ENCODE data around the gene TNKS1BP1.
"Not testable (repeated sequence)": the region's sequence is repeated elsewhere in the genome, so short reads cannot be mapped to it uniquely, and the experiment has no call there.

The TNKS1BP1 gene

DNA sequence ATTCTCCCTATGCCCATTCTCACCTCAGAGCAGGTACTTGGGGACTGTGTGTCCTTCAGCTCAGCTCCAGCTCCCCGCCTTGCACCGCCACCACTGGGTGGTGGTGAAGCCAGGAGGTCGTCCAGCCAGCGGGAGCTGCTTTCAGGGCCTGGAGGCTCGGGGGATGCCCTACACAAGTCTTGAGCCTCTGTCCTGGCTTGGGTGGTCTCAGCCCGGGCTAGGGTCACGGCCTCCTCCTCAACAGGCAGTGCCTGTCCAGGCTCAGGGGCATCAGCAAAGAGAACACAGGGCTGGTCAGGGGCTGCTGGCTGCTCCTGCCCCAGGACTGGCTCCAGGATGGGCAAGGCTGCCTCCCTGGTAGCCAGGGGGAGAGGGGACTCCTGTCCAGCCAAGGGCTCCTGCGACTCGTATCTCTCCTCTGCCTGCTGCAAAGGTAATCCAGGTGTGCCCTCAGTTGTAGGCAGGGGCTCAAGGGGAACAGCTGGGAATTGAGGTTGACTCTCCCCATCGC is 12.2 kb downstream of the TNKS1BP1 start:
- DNase-seq (ENCODE audit: low read depth in 2 of 2), result no peak

DNA sequence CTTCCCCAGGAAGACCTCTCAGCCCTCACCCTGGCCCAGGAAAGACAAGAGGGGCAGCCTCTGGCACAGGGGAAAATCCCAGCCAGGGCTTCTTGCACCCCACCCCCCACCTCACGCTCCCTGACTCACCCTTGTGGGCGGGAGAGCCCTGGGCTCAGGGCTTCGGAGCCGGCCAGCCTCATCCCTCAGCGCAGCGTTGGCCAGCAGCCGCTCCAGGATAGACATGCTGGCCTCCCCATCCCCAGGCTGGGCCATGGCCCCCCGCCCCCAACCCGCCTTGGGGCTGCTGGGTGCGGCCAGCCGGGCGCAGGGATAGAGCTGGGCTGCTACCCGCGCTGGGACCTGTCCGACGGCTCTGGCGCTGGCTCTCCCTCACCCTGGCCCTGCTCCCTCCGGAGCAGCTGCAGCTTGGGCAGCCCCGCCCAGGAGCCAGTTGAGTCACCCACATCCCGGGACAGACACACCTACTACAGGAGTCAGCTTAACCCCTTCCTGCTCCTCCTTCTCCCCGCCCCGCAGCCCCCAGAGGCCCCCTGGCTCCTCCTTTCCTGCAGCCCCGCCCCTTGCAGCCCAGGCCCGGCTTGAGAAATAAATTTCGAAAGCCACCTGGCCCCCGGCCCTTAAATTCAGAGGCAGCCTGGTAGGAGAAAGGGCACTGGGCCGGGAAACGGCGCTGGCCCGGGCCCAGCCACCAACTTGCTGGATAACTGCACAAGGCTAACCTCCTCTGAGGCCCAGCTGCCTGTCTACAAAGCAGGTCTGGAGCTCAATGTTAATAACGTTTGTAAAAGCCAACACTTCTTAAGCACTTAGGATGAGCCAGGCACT is 13.4 kb downstream of the TNKS1BP1 start:
- DNase-seq (ENCODE audit: low read depth in 2 of 2), result peak; percentile 87 to 89

DNA sequence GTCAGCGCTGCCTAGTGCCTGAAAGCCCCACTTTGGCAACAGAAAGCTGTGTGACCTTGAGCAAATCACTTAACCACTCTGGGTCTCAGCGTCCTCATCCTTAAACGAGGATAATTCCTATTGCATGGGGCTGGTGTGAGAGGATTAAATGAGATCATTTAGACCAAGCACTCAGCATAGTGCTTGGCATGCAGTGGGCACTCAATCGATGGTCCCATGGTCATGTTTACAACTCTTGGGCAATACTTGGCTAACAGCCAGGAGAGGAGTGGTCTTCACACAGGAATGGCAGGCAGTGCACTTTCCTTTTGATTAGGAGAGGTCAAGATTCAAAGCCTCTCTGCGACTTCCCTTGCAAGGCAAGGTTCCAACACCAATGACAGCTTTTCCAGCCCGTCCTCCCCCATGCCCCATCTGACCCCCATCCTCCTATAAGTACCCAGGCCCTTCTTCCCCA is 14.1 kb downstream of the TNKS1BP1 start:
- no peak for DNase-seq (ENCODE audit: low read depth in 2 of 2)

GRCh38 chr11:57310091-57310490 is 14.7 kb downstream of the TNKS1BP1 start:
- no peak for DNase-seq (ENCODE audit: low read depth in 2 of 2)

- no peak for DNase-seq (ENCODE audit: low read depth in 2 of 2)
Observed at GRCh38 chr11:57309106-57310059, 15.4 kb downstream of the TNKS1BP1 start.

DNA sequence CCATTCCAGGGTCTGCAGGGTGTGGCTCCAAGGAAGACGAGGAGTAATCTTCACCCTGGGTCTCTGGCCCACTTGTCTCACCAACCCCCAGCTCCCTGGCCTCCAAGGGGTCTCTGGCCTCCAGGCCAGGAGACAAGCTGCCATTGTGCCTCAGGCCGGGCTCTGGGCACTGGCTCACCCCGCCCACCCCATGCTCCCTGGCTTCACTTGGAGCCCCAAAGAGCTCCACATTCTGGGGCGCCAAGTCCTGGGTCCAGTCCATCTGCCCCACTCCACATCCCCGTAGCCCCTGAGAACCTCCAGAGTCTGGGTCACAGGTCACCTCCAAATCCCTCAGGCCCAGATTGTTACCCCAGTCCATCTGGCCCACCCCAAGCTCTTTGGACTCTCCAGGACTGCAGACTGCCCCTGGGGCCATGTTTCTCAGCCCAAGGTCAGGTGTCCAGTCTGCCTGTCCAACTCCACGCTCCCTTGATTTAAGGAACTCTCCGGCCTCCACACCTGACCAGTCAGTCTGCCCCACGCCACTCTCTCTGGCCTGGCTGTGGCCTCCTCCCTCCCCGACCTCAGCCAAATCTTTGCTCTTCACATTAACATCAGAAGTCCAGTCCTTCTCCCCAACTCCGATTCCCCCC is 16.2 kb downstream of the TNKS1BP1 start:
- no peak for DNase-seq (ENCODE audit: low read depth in 2 of 2)

- DNase-seq (ENCODE audit: low read depth in 2 of 2), result no peak
Observed at GRCh38 chr11:57307666-57308270, 17.0 kb downstream of the TNKS1BP1 start.

- DNase-seq (ENCODE audit: low read depth in 2 of 2), result no peak
Observed at GRCh38 chr11:57306940-57307565, 17.7 kb downstream of the TNKS1BP1 start.

DNA sequence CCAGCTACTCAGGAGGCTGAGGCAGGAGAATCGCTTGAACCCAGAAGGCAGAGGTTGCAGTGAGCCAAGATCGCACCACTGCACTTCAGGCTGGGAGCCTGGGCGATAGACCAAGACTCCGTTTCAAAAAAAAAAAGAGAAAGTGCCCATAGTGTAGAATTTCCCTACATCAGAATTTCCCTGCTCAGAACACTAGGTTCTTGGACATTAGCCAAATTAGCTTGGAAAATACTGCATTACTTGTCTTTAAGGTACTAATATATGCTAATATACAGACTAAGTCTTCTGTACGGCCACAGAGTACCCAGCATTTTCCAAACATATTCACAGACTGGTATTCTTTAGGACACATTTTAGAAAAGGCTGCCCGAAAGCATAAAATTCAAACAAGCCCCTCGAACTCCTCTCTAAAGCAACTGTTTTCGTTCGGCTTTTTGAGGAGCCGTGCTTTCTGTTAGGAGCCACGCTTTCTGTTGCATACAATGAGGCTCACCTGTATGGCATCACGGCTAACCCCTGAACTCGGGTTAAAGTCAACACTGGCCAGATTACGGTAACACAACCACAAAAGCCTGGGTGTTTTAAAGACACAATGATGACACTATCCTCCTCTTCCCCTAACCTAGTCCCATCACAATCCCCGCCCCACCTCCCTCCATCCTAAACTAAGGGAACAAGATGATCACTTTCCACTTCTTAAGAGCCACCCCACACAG is 18.4 kb downstream of the TNKS1BP1 start:
- no peak for DNase-seq (ENCODE audit: low read depth in 2 of 2)

DNA sequence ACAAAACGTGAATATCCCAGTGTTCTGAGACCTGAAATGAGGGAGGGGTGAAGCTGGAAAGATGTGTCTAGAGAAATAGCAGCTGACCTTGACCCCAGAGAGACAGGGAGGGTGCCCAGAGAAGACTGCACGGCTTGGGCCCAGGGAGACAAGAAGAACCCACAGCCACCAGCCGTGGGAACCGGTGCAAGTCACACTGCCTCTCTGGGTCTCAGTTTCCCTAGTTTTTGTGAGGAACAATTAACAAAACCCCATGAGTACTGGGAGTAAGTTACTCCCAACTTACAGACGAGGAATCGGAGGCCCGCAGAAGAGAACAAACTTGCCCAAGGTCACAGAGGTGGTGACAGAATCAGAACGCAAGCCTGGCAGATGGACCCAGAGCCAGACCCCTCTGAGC is 19.2 kb downstream of the TNKS1BP1 start:
- DNase-seq (ENCODE audit: low read depth in 2 of 2), result no peak

DNA sequence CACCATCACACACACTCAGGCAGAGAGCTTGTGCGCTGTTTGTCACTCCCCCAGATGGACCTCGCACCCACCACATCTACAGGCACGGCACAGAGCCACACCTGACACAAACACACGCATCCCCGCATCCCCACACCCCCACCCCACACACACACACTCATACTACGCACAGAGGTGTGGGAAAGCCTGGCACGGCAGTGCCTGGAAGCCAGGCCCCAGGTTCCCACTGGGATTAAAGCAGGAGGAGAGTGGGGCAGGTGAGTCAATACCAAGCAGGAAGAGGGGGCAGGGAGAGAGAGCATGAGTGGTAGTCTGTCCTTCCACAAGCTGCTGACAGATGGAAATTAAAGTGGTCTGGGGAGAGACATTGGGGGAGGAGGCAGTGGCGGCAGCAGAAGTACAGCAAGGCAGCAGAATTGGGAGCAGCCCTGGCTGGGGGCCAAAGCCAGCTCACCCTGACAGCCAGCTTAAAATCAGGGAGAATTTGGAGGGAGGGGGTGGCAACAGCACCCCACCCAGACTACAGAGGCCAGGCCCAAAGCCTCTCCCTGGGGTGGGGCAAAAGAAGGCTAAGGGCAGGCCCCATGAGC is 20.7 kb downstream of the TNKS1BP1 start:
- DNase-seq (ENCODE audit: low read depth in 2 of 2), result no peak

DNA sequence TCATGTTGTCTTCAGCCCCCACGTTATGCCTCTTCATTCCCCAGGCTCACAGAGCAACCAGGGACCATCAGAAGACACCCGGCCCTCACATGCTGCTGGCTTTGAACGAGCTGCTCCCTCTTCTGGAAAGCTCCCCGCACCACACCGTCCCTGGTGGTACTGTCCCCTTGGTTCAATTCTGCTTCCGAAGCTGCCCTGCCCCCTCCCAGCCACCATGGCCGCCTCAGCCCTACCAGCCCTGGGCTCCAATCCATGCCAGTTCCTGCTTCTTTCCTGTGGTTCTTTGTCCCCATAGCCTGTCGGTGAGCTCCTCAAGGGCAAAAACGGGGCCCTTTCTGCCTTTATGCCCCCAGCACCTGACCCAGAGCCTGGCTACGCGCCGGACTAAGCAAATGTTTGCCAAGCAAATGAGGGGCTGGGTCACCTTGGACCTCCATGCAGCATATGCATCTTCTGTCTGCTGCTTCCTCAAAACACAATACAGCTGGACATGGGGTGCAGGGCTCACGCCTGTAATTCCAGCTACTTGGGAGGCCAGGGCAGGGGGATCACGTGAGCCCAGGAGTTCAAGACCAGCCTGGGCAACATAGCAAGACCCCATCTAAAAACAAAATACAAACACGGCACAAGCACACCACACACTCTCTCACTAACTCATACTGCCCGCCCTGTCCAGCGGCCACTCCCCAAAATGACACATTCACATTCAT is 21.3 kb downstream of the TNKS1BP1 start:
- DNase-seq (ENCODE audit: low read depth in 2 of 2), result no peak

DNA sequence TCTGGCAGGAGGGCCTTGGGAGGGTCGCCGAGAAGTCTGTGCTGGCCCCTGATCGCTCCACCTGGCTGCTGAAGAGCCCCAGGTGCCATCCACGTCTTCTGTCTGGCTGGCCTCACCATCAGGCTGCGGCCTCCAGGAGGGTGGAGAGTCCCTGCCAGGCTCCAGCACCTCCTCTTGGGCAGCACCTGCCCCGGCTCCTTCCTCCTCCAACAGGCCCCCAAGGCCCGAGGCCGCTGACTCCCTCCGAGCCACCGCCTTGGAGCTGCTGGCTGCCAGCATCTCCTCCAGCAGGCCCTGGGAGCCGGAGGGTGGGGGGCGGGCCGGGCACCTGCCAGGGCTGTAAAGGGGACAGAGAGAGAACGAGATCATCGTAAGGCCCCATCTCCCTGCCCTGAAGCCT is 22.3 kb downstream of the TNKS1BP1 start:
- DNase-seq (ENCODE audit: low read depth in 2 of 2), result no peak

DNA sequence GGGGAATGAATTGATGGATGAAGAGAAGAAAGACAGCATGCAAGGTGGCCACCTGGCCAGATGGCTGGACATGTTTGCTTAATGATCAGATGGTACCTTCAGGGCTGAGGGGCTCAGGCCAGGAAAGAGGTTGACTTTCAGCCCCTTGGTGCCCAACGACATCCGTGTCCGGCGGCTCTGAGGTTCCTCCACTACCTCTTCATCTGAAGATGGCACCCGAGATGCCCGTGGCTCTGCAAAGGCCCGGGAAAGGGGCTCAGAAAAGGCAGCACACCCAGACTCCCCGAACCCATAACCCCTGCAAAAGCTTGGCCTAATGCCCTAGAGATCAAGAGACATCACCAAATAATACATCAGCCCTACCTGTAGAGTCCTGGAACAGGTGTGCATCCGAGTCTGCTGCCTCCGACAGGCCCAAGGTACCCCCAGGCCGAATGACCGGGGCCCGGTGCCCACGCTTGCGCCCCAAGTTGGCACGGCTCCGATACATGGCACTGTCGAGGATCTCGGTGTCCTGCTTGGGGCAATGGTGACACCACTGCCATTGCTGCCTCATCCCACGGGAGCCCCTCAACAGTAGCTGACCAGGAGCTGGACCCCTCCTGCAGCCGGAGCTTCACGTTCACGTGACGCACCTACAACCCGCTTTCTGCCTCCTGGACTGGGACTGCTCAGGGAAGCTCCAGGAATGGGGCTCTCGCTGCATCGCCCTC is 22.9 kb downstream of the TNKS1BP1 start:
- no peak for DNase-seq (ENCODE audit: low read depth in 2 of 2)

- no peak for DNase-seq (ENCODE audit: low read depth in 2 of 2)
Observed at GRCh38 chr11:57300785-57301184, 24.0 kb downstream of the TNKS1BP1 start.

DNA sequence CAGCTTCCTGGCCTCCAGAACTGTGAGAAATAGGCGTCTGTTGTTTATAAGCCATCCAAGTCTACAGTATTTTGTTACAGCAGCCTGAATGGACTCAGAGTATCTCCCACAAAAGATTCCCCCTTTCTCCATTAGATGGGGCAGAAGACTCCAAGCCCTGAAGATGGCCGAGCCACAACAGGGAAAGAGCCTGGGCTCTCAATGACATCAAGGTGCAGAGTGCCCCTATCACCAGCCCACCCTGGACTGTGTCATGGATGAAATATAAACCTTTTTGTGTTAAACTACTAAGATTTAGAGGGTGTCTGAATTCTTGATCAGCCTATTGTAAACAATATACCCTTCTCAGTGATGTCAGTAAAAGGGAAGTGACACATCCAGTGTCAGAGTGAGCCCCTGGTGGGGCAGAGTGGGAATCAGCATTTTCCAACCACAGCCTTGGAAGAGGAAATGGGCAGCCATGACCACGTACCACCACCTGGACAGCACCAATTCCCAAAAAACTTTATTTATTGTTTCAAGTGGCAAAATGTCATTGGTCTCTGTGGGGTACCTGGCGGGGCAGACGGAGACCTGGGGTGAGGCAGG is 25.5 kb downstream of the TNKS1BP1 start:
- no peak for DNase-seq (ENCODE audit: low read depth in 2 of 2)

GRCh38 chr11:57297221-57297620 is 27.5 kb downstream of the TNKS1BP1 start:
- no peak for DNase-seq (ENCODE audit: low read depth in 2 of 2)

DNA sequence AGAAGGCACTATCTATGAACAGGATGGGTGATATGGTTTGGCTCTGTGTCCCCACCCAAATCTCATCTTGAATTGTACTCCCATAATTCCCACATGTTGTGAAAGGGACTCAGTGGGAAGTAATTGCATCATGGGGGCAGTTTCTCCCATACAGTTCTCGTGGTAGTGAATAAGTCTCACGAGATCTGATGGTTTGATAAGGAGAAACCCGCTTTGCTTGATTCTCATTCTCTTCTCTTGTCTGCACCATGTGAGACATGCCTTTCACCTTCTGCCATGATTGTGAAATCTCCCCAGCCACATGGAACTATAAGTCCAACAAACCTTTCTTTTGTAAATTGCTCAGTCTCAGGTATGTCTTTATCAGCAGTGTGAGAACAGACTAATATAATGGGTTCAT is 28.5 kb downstream of the TNKS1BP1 start:
- DNase-seq (ENCODE audit: low read depth in 2 of 2), result not testable (repeated sequence)
